A549 (cell line): ENCODE results near the gene RNF38. TPM values are rescaled to one million over a fixed set of nuclear protein-coding genes. Genes with fewer than 3 reads are reported as not detected.

Experiments used
- ATAC-seq, 2 experiments: fragments of 200-7000 bp in 1 of 2; fragments of >200 bp in 1 of 2; cut with Nextera tagmentation in 1 of 2; cut with Tn5 transposase in 1 of 2; 3 replicates each; pipeline versions ENCODE4 v1.8.0 to v1.9.1; 2018 to 2020; ENCODE audit warnings: mild to moderate bottlenecking in 1 of 2, moderate library complexity in 1 of 2
- CTCF ChIA-PET: fragments of 300-600 bp; sonication (Branson Sonifier 250); formaldehyde crosslinking; extraction: SDS; loops from one replicate; lab custom pipeline; 2021; ENCODE audit warnings: antibody characterized with exemption, inconsistent platforms; lab: Yijun Ruan, JAX
- POLR2A ChIA-PET: fragments of 350-600 bp; formaldehyde crosslinking; extraction: SDS; loops from one replicate; lab custom pipeline; 2021; ENCODE audit warnings: antibody characterized with exemption, inconsistent platforms; lab: Yijun Ruan, JAX
- DNase-seq, 2 experiments: peaks; one replicate each; pipeline versions ENCODE4 v3.0.0 to v3.0.0-alpha.2; 2011 to 2016; ENCODE audit warnings: low read depth in 1 of 2, low spot score in 1 of 2
- FAIRE-seq: peaks from 2 replicates; lab custom pipeline; 2011; peaks lifted over from hg19 to GRCh38; lab: Jason Lieb, UNC
- H3K27ac ChIP-seq, 2 experiments: fragments of >200 bp; sonication (Bioruptor Twin); formaldehyde crosslinking; 3 replicates each; pipeline ENCODE4 v1.5.1; 2016 to 2017
- H3K4me1 ChIP-seq: fragments of >200 bp; sonication (Bioruptor Twin); formaldehyde crosslinking; 3 replicates; pipeline ENCODE4 v1.6.1; 2016
- H3K4me2 ChIP-seq: fragments of >200 bp; sonication (Bioruptor Twin); formaldehyde crosslinking; 3 replicates; pipeline ENCODE4 v1.6.1; 2016
- H3K4me3 ChIP-seq: fragments of >200 bp; sonication (Bioruptor Twin); formaldehyde crosslinking; 3 replicates; pipeline ENCODE4 v1.5.1; 2016
- H3K9me3 ChIP-seq: fragments of >200 bp; sonication (Bioruptor Twin); formaldehyde crosslinking; 3 replicates; pipeline ENCODE4 v1.6.1; 2016
- HEYL ChIP-seq: fragments of 250-450 bp; sonication (Bioruptor Pico); IDR thresholded peaks from 2 replicates; pipeline ENCODE4 v1.8.0; 2021; ENCODE audit warnings: mild to moderate bottlenecking, moderate library complexity
- MAFK ChIP-seq: fragments of 450-650 bp; IDR thresholded peaks from 2 replicates; pipeline ENCODE4 v1.6.1; 2014; ENCODE audit not compliant: partially characterized antibody
- MAX ChIP-seq: IDR thresholded peaks from 2 replicates; pipeline ENCODE4 v1.6.1; 2012
- MYC ChIP-seq: IDR thresholded peaks from 2 replicates; pipeline ENCODE4 v1.6.1; 2012; ENCODE audit warnings: mild to moderate bottlenecking, inconsistent platforms, low read length, improper control_type of control experiment, borderline replicate concordance
- NFE2L2 ChIP-seq: fragments of 150-350 bp; conservative IDR thresholded peaks from 2 replicates; pipeline ENCODE4 v1.6.1; 2014; ENCODE audit warnings: low read length
- NPAS2 ChIP-seq: fragments of 250-450 bp; sonication (Bioruptor Pico); IDR thresholded peaks from 2 replicates; pipeline ENCODE4 v1.8.0; 2022; ENCODE audit warnings: mild to moderate bottlenecking, moderate library complexity, borderline replicate concordance
- PHF8 ChIP-seq: fragments of 200-600 bp; sonication (generic); IDR thresholded peaks from 2 replicates; pipeline ENCODE4 v1.6.1; 2016; ENCODE audit warnings: low read depth, mild to moderate bottlenecking, antibody characterized with exemption, moderate library complexity, borderline replicate concordance
- REST ChIP-seq: fragments of 200-600 bp; sonication (generic); IDR thresholded peaks from 2 replicates; pipeline ENCODE4 v1.6.1; 2016; ENCODE audit warnings: antibody characterized with exemption, mild to moderate bottlenecking, moderate library complexity
- RNF2 ChIP-seq: fragments of 200-600 bp; sonication (generic); IDR thresholded peaks from 2 replicates; pipeline ENCODE4 v1.6.1; 2016; ENCODE audit warnings: low read depth, mild to moderate bottlenecking, antibody characterized with exemption, moderate library complexity, borderline replicate concordance
- TP53 ChIP-seq: fragments of 250-450 bp; sonication (Bioruptor Pico); IDR thresholded peaks from 2 replicates; pipeline ENCODE4 v1.5.0; 2021; ENCODE audit warnings: mild to moderate bottlenecking, moderate library complexity
- USF2 ChIP-seq: fragments of 450-650 bp; IDR thresholded peaks from 2 replicates; pipeline ENCODE4 v1.6.1; 2014; ENCODE audit warnings: antibody characterized with exemption
- WGBS: methylation state at CpG from one replicate; pipeline ENCODE4 v1.1.6; 2017; ENCODE audit errors: missing lambda C conversion rate; 5-methylcytosine and 5-hydroxymethylcytosine counted together
- polyA plus RNA-seq, 4 experiments: library from polyadenylated mRNA; depleted of rRNA in 3 of 4; stranded (reverse); fragments of >200 nt; fragmentation: RNase III in 1 of 4; extraction: RNeasy Plus Mini Kit Qiagen cat#74134 plus additional on column Dnase treatment in 1 of 4; gene quantifications; 2 replicates in 3 of 4; 3 replicates in 1 of 4; pipeline ENCODE4 v1.2.3, GENCODE V29; 2011 to 2017
- TF ChIP-seq, protein P1 (sequence below): IDR thresholded peaks from 2 replicates; pipeline ENCODE4 v1.6.1; 2012
- TF ChIP-seq, protein P2 (sequence below): fragments of 250-450 bp; sonication (Bioruptor Pico); IDR thresholded peaks from 2 replicates; pipeline ENCODE4 v1.5.0; 2020; ENCODE audit warnings: low read depth, mild to moderate bottlenecking, moderate library complexity

Gene RNF38
- polyA plus RNA-seq, 2 of the 4 experiments (the other 2 are of a cell fraction): 8.7 to 13.2 TPM

GRCh38 chr9:36292641-36293040, 107.4 kb downstream of the RNF38 start (continued):
- TF ChIP-seq REST: no peak
- TF ChIP-seq, all 56 proteins: peak for 0

GRCh38 chr9:36290996-36291395, 109.1 kb downstream of the RNF38 start:
- ChIA-PET POLR2A (no interaction called here), CTCF (interaction anchor here (0.6 to 3.2 kb wide), 5 partner anchors 8 to 1213 kb away, joined by 3 to 13 read pairs (median 4); no protein-coding TSS in a partner anchor)
- WGBS: 68% methylated on average over 3 of the region's 3 CpGs
- Histone ChIP-seq H3K4me3 (no peak overlapping the region), H3K27ac (no peak overlapping the region; a peak in 1 of 6 replicates), H3K9me3 (no peaks in the 10 kb centered on the region), H3K4me2 (no peak overlapping the region), H3K4me1 (no peaks in the 10 kb centered on the region)
- ATAC-seq: no peak
- DNase-seq: no peak
- TF ChIP-seq TP53 (CRISPR knock-in tag): no peak
- no peak for TF ChIP-seq MYC
- TF ChIP-seq RNF2: no peak
- FAIRE-seq: no peak

- ATAC-seq (no peak), DNase-seq (no peak), FAIRE-seq (no peak)
- WGBS: 65% methylated on average over 3 of the region's 3 CpGs
- Histone ChIP-seq H3K4me2 (no peak overlapping the region), H3K27ac (no peak overlapping the region), H3K4me3 (no peak overlapping the region), H3K4me1 (no peaks in the 10 kb centered on the region), H3K9me3 (no peaks in the 10 kb centered on the region)
- ChIA-PET CTCF (interaction anchor here (0.8 to 3.2 kb wide), 4 partner anchors 13 to 42 kb away, joined by 3 to 13 read pairs (median 4); no protein-coding TSS in a partner anchor), POLR2A (no interaction called here)
- no peak for TF ChIP-seq MAFK
- TF ChIP-seq USF2: no peak
- TF ChIP-seq MAX: no peak
- TF ChIP-seq NFE2L2: no peak
- TF ChIP-seq, protein P1, sequence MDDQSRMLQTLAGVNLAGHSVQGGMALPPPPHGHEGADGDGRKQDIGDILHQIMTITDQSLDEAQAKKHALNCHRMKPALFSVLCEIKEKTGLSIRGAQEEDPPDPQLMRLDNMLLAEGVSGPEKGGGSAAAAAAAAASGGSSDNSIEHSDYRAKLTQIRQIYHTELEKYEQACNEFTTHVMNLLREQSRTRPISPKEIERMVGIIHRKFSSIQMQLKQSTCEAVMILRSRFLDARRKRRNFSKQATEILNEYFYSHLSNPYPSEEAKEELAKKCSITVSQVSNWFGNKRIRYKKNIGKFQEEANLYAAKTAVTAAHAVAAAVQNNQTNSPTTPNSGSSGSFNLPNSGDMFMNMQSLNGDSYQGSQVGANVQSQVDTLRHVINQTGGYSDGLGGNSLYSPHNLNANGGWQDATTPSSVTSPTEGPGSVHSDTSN: no peak
- no peak for TF ChIP-seq TP53 (CRISPR knock-in tag)
- TF ChIP-seq PHF8: no peak
- no peak for TF ChIP-seq HEYL
- TF ChIP-seq, all 56 proteins: peak for 0
Observed at GRCh38 chr9:36289836-36290435, 110.1 kb downstream of the RNF38 start.

GRCh38 chr9:36288070-36288469, 112.0 kb downstream of the RNF38 start:
- no peak overlapping the region for H3K4me3 ChIP-seq
- H3K4me2 ChIP-seq: no peak overlapping the region
- 92% methylated on average over 3 of the region's 3 CpGs for WGBS
- CTCF ChIA-PET: interaction anchor here (0.6 to 1.3 kb wide), 2 partner anchors 17 to 30 kb away, joined by 3 read pairs; no protein-coding TSS in a partner anchor
- no peak for FAIRE-seq
- no peak overlapping the region for H3K27ac ChIP-seq
- H3K9me3 ChIP-seq: no peaks in the 10 kb centered on the region
- DNase-seq: no peak
- H3K4me1 ChIP-seq: no peaks in the 10 kb centered on the region
- ATAC-seq: no peak
- TF ChIP-seq NPAS2: no peak
- TF ChIP-seq, protein P2, sequence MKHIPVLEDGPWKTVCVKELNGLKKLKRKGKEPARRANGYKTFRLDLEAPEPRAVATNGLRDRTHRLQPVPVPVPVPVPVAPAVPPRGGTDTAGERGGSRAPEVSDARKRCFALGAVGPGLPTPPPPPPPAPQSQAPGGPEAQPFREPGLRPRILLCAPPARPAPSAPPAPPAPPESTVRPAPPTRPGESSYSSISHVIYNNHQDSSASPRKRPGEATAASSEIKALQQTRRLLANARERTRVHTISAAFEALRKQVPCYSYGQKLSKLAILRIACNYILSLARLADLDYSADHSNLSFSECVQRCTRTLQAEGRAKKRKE (CRISPR knock-in tag): no peak
- POLR2A ChIA-PET: no interaction called here

Other genes with a start within 250 kb of the RNF38 start
- 0.05 TPM in 1 of 2 replicates, not detected in the other for gene CCIN, start 230.9 kb downstream of the RNF38 start, polyA plus RNA-seq (2011; rRNA removed)
- gene CCIN, start 230.9 kb downstream of the RNF38 start, polyA plus RNA-seq (2017; fragmentation: RNase III; extraction: RNeasy Plus Mini Kit Qiagen cat#74134 plus additional on column Dnase treatment): 0.05 TPM in 2 of 3 replicates, not detected in the other
- 203 and 291 TPM in 2 replicates for gene CLTA, start 209.3 kb downstream of the RNF38 start, polyA plus RNA-seq (2011; rRNA removed)
- gene CLTA, start 209.3 kb downstream of the RNF38 start, polyA plus RNA-seq (2017; fragmentation: RNase III; extraction: RNeasy Plus Mini Kit Qiagen cat#74134 plus additional on column Dnase treatment): 290 to 312 TPM (median 296 TPM) in 3 replicates
- gene GNE, start 141.8 kb downstream of the RNF38 start, polyA plus RNA-seq (2011; rRNA removed): 32.9 and 39.5 TPM in 2 replicates
- gene GNE, start 141.8 kb downstream of the RNF38 start, polyA plus RNA-seq (2017; fragmentation: RNase III; extraction: RNeasy Plus Mini Kit Qiagen cat#74134 plus additional on column Dnase treatment): 19.2 to 24.1 TPM (median 23.0 TPM) in 3 replicates
- gene MELK, start 172.6 kb upstream of the RNF38 start, polyA plus RNA-seq (2011; rRNA removed): 57.4 and 92.4 TPM in 2 replicates
- gene MELK, start 172.6 kb upstream of the RNF38 start, polyA plus RNA-seq (2017; fragmentation: RNase III; extraction: RNeasy Plus Mini Kit Qiagen cat#74134 plus additional on column Dnase treatment): 68.6 to 75.3 TPM (median 72.7 TPM) in 3 replicates